Measurements from ENCODE around the gene SYNDIG1.

GRCh38 chr20:24584538-24585356 is 115.3 kb downstream of the SYNDIG1 start:
- TF ChIP-seq, protein P1, sequence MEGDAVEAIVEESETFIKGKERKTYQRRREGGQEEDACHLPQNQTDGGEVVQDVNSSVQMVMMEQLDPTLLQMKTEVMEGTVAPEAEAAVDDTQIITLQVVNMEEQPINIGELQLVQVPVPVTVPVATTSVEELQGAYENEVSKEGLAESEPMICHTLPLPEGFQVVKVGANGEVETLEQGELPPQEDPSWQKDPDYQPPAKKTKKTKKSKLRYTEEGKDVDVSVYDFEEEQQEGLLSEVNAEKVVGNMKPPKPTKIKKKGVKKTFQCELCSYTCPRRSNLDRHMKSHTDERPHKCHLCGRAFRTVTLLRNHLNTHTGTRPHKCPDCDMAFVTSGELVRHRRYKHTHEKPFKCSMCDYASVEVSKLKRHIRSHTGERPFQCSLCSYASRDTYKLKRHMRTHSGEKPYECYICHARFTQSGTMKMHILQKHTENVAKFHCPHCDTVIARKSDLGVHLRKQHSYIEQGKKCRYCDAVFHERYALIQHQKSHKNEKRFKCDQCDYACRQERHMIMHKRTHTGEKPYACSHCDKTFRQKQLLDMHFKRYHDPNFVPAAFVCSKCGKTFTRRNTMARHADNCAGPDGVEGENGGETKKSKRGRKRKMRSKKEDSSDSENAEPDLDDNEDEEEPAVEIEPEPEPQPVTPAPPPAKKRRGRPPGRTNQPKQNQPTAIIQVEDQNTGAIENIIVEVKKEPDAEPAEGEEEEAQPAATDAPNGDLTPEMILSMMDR (IDR thresholded peaks at IDR 0.05; ENCODE audit: insufficient read depth, low read depth, low read length) = no peak
- TF ChIP-seq EZH2 (IDR thresholded peaks at IDR 0.05; ENCODE audit: insufficient read depth, low read length) = no peak

Data from astrocyte (in vitro differentiated cells and primary cell).